Dedifferentiated amniotic fluid mesenchymal stem cell (primary cell): ENCODE measurements around the gene PSRC1.
"Not testable (repeated sequence)": the region's sequence is repeated elsewhere in the genome, so short reads cannot be mapped to it uniquely, and the experiment has no call there.

Source experiments
- DNase-seq: peaks from one replicate; pipeline ENCODE4 v3.0.0-alpha.2; 2016; ENCODE audit errors: extremely low spot score

The PSRC1 gene

DNA sequence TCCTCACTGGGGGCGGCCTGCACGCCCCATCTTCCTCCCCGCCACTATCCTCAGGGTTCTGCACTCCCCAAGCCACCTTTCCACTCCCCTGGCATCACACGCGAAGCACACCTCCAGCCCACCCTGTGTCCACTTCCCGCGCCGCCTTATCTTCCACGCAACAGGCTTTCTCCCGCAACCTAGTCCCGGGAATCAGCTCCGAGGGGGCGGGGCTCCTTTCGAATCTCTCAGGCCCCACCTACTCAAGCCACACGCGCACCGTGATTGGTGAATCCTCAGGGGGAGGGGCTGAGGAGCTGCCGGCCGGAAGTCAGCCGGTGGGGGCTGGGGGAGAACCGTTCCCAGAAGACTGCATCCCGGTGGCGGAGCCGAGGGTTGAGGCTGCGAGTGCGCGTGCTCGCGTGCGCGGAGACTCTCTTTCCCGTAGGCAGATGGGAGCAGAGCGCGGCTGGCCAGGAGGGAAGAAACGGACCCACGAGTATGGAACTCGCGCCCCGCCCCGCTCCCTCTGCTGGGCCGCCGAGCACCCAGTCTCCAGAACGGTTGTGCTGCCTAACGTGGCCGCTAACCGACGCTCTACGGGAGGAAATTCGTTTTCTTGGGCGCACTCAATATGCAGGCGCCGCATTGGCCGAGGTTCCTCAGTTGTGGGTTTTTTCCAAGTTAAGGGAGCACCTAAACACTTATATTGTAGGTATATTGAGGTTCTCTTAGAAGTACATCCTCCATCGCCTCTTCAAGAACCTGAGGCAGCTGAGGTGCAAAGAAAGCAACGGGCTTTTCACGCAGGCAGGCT, at the start of gene PSRC1:
Gene PSRC1 (minus strand): TSS at position 194 of the 796 bp plus-strand sequence.
- DNase-seq = peak; percentile 95

DNA sequence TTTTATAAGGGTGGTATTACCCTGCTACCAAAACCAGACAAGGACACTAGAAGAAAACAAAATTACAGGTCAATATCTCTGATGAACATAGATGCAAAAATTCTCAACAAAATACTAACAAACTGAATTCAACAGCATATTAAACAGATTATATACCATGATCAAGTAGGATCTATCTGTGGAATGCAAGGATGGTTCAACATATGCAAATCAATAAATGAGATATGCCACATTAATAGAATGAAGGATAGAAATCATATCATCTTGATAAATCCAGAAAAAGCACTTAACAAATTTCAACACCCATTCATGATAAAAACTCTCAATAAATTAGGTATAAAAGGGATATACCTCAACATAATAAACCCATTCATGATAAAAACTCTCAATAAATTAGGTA, 48.2 kb upstream of the PSRC1 start:
- no peak for DNase-seq

DNA sequence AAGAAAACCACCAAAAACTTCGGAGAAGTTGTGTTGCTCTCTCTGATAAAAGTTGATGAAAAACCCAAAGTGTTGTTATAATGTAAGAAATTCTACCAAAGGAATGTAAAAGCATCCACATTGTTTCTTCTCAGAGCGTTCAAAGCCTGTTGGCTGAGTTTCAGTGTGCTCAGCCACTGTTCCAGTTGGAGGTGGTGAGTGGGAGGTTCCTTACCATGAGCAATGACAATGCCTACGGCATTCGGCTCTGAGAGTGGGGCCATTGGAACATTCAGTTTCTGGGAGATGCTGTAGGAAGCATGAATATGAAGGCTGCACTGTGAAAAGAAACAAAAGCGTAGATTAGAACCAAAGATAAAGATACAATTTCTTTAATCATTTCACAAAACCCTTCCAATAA, 44.3 kb upstream of the PSRC1 start:
- no peak for DNase-seq

DNA sequence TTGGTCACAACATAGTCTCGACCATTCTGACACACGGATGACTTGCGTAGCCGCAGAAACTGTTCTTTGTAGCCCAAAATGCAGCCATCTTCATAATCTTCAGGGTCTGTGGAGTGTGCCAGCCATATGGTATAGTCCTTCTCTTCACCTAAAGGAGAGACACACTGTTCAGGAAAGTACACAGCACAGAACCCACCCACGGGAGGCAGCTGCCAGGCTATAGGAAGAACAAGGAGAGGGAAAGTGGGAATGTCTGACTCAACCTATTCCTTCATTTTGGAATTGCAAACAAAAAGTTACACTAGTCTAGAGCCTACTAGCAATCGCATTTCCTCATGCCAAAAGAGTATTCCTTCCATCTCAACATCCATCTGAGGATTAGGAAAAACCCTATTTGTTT, 40.0 kb upstream of the PSRC1 start:
- DNase-seq = no peak

DNA sequence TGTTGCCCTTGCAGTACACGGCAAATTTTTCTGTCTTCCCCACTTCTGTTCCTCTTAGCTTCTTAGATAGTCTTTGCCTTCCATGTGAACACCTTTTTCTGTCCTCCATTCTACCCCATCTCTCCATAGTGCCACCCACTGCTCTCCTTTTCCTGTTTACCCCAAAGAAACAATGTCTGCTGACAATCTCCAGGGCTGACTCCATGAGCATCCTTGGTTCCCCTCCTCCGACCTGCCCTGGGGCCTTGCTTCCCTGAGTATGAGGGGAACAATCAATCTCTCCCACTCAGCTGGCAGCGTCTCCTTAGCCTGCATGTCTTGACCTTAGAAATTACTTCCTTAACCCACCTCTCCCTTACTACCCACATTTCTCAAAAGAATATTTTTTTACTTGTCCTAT, 36.2 kb upstream of the PSRC1 start:
- DNase-seq = no peak

DNA sequence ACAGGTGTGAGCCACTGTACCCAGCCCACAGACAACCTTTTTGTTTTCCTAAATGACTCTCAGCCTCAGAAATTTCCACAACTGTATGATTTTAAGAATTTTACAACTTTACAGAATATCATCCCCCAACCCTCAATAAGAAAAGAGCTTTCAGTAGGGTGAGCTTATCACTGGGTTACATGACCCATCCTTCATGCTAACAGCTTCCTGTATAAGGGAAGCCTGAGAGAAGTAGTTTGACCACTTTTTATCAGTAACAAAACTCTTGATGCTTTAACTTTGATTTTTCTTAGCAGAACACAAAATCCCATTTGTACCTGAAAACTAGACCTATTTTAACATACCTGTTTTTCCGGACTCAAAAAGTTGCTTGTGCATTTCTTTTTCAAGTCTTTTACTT, 33.6 kb upstream of the PSRC1 start:
- DNase-seq = no peak

DNA sequence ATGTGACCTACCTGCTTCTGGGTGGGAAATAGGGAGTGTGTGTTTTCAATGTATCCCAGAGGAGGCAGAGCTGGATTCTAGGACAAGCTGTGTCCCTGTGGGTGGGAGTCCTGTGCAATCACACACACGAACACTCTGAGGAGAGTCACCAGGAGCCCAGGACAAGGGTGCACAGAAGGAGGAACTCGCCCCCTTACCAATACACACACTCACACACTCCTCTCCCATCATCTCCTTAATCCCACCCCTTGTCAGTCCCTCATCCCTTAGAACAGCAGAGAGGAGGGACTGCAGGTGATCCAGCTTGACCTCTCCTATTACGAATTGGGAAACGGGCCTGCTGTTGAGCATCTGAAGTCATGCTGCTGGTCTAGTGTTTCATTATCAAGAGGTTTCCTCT, 32.3 kb upstream of the PSRC1 start:
- DNase-seq = no peak

DNA sequence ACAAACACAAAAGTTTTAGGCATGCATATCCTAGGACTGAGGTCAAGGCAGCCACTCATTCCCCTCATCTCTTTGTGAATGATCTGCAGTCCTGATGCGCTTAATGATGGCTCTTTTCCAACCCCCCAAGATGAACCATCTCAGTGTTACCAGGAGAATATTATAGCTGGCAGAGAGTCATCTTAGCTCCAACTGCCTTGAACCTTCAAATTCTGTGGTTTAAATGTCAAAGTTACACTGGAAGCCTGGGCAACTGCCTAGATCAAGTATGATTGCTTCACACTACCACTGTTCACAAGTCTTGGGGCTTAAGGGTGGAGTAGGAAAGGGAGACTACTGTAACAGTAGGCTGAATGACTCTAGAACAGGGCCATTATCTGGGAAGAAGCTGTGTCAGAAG, 31.9 kb upstream of the PSRC1 start:
- no peak for DNase-seq

DNA sequence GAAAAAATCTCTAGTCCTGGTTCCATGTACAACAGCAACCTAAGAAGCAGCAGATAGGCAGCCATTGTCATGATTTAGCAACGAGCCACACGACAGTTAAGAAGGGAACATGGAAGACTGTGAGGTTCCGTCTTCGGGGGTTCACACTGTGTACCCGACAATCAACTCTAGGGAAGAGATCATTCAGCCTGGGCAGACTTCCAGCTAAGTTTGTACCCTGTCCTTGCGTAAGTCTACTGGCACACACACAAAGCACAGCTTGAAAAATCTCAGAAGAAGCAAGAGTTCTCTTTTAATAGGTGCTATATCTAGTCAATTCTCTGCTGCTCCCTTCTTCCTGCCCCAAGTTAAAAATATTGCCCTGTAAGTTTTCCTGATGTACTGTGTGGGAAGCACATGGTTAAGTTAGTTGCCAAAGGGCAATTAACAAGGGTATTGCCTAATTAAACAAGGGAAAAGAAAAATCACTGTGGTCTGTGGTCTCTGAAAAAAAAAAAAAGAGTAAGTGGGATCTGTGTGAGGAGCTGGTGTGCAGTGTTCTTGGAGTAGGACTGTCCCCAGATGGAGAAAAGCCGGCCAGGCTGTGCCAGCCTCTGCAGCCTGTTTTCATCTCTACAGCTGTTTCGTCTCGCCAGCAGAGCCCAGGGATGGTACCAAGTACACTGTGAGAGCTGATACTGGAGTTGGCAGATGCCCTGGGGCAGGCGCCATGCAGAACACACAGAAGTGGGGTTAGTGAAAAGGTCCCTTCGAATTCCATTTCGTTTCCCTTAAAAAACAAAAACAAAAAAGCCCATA, 30.2 kb upstream of the PSRC1 start:
- DNase-seq = no peak

DNA sequence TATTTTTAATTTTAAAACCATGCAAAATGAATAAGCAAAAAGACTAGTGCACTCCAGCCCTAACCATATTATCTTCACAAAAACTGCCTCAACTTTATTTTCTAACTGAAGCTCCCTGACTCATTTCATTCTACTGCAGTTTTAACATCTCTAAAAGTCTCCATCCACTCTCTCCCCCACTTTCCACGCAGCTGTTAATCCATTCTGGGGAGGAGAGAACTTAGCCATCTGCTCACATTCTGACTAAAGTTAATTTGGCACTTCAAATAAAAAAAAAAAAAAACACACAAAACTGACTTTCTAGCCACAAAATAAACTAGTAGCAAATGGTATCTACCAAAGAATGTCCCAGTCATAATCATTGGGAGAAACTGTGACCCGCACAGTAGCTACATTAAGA, 29.3 kb upstream of the PSRC1 start:
- DNase-seq = no peak

DNA sequence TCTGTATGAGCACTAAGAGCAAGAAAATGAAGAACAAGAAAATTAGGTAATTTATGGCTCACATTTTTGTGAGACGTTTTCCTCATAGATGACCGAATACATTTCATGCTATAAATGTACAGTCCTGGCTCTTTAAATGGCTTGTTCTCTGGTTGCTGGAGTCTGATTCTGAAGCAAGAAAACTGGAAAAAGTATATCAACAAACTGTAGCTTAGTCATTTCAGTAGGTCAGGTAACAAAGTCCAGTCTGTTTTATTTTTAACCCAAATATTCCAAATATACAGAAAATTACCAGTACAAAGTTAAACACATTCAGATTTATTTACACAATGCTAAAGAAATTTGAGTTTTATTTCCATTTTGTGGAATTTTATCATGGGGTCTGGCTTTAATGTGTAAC, 26.4 kb upstream of the PSRC1 start:
- DNase-seq = no peak

DNA sequence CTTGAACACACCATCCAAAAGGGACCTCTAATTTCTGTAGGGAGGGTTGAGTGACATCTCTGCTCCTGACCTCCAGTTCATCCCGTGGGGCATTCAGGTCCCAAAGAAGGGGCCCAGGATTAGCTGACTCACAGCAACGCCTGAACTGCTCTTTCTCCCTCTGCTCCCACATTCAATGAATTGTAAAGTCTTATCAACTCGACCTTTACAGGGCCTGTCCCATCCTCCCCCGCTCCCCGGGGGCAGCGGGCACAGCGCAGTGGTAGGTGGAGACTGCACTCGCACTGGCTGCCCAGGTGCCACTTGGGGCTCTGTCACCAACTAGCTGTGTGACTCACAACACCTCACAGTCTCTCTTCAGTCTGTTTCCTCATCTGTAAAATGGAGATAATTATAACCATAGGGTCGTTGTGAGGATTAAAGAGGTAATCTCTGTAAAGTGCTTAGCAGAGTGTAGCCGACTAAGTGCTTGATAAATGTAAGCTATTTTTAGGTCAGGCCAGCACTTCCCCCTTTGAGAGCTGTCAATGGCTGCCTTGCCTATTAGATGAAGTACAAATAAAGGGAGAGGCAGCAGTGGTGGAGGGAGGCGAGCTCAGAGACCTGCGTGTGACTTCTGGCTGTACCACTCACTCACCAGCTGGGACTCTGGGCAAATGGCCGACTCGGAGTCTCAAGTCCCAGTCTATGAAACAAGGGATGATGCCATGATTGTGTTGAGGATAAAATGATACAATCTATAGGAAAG, 24.5 kb upstream of the PSRC1 start:
- no peak for DNase-seq

DNA sequence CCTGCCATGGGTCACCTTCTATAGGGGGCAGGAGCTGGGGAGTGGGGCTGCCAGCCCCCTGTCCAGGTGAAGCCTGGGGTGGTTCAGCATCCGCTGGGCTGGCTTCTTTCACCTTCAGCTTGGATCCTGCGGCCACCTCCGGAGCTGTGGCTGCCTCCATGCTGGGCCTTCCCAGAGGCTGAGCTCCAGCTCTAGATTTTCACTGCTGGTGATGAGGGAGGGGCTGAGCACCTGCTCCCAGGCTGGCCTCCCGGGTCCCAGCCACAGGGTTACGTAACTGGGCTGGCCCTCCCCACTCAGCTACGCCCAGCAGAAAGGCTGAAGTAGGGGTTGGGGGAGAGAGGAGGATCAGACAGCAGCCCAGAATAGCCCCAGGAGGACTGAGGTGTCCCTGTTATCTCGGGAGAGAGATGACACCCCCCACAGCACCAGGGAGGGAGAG, 23.9 kb upstream of the PSRC1 start, which contains the start of gene MYBPHL:
Gene MYBPHL (minus strand): TSS at position 180 of the 442 bp plus-strand sequence. CDS start 20 bp downstream, at position 160.
- DNase-seq = no peak

DNA sequence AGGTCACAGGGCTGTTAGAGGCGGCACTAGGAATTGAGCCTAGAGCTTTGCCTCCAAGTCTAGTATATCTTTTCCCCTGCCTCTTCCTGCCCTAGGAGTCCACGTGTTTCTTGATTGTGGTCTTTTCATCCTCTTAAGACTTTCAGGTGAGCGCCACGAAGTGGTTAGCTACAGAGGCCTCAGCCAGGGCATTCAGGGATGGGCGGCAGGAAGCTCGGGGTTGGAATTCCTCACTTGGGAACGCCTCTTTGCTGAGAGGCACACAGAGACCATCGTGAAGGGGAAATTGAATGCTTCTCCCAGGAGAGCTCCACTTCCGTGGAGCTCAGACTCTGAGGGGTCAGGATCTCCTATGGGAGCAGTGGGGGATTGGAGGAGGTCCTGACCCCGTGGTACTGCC, 23.0 kb upstream of the PSRC1 start:
- not testable (repeated sequence) for DNase-seq

DNA sequence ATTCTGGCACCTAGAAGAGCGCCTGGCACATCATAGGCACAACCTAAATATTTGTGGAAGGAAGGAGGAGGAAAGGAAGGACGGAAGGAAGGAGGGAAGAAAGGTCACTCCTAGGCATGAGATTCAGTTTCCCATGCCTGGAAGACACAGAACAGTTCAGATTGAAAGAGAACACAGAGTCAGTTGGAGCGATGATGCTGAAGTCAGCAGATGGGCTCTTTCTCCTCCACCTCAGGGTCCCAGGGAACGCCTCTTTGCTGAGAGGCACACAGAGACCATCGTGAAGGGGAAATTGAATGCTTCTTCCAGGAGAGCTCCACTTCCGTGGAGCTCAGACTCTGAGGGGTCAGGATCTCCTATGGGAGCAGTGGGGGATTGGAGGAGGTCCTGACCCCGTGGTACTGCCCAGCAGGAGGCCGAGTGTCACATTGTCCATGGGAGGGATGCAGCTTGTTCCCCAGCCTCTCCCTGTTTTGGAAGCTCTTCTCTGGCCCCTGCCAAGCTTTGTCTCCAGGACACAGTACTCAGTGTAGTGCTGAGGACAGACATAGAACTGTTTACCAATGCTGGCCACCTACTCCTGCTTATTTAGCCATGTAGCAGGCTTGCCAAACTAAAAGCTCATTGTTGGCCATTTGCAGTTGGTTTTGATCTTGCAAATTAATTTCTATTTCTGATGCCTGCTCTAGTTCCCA, 21.4 kb upstream of the PSRC1 start:
- DNase-seq = no peak

DNA sequence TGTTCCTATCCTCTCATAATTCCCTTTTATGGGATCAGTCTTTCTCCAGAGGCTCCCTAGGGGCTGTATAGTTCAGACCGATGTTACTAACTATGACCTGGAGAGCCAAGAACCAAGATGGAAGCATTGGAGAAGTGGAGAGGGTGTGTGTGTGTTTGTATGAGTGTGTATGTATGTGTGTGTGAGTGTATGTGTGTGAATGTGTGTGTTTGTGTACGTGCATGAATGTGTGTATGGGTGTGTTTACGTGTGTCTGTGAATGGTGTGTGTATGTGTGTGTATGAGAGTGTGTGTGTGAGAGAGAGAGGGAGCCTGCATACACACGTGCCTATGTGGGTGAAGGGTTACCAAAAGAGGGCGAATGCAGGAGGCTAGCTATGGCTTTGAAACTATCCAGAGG, 18.9 kb upstream of the PSRC1 start:
- no peak for DNase-seq

DNA sequence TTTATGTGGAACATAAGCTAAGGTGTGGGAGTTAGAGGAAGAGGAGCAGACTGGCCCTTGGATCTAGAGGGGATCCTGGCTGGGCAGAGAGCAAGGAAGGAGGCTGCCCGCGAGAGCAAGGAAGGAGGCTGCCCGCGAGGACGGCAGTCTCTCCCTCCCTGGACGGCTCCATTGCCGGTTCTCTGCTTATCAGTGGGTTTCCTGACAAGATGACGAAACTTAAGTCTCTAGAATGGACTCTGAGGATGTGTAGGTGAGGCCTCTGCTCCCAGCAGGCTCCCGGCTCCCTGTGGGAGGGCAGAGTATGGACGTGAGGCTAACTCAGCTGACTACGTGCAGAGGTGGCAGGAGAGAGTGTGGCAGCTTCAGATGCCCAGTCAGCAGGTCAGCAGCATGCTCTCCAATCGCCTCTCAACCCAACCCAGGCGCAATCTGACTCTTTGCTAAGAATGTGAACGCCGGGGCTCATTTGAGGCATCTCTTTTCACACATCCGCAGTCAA, 17.8 kb upstream of the PSRC1 start:
- DNase-seq = no peak

DNA sequence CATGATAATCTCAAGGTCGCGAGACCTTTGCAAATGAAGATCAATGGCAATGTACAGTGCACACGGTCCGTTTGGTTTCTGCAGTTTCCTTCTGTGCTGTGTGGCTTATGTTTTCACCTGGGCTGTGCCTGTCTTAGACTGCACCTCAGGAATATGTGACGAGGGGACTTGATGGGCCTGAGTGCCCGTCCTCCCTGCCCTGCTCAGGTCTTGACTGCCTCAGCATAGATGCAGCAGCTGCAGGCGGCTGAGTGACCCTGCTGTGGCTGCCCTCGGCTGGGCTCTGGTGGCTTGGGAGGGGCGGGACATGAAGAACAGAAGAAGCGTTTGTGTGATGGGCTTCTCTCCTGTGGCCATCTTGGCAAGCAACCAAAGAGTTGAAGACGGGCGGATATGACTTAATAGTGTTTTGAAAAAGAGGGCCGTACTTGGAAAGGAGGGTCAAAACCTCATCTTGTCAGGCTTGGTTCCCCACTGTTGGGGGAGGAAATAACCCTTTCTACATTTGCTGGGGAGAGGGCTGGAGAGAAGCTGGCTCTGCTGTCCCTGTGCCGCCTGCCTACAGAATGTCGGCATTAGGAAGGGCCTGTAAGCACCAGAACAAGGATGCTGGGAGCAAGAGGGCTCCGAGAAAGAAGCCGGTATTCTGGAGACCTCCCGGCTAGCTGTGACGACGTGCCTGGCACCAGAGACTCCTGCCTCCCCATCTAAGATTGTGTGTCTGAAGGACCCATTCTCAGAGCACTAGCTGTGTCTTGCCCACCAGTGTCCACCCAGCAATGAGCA, 16.8 kb upstream of the PSRC1 start:
- no peak for DNase-seq

DNA sequence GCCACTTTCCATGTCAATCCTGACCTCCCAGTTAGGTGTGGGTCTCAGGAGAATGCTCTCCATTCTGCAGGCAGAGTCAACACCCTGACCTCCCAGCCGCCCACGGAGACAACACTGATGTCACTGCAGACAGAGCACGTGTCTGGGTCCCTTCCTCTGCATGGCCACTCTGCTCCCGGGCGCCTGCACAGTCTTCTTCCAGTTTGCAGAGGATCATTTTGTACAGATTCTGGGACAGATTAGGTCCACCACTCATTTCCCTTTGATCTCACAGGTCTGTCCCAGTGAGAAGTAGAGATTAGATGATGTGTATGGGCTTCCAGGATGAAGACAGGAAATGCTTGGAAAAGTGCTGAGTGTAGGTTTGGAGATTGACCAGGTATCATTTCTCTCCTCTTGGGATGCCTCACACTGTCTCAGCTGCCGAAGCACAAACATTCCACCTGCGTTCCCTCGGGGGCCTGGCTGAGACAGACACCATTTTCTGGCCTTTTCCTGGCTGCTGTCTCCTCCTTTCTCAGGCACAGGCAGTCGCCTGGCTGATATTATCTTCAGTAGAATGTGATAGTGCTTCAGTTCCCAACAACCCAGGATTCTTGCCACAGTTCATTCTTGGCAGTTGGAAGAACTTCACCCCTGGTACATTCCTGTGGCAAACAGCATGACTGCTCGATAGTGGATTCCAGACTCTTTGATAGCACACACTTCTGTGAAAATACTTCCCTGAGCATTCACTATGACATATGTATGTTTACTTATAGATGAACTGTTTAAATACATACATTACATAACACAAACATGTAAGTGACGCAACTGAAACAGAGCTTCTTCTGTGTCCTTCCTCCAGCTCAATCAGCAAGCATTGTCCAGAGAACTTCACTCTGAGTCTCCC, 16.0 kb upstream of the PSRC1 start:
- peak; percentile 43 for DNase-seq

DNA sequence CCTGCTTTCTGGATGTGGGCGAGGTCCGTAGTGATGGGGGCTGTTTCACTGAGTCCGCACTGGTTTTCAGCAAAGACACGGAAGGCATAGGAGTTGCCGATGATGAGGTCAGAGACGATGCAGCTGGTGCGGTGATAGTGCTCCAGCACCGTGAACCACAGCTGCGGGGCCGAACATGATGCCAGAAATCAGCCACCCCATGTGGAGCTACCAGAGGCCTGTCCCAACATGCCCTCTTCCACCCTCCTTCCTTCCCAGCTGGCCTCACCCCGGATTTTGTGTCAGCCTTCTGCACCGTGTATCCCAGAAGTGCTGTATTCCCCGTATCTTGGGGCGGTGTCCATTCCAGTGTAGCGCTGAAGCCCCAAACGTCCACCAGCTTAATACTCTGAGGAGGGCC, 13.8 kb upstream of the PSRC1 start:
- no peak for DNase-seq
